ENCODE data around the gene RNF41. TPM values are rescaled to one million over a fixed set of nuclear protein-coding genes. Genes with fewer than 3 reads are reported as not detected.

RNF41 gene
- total RNA-seq, 1 experiment from 2014 or later, result 57.4 TPM

DNA sequence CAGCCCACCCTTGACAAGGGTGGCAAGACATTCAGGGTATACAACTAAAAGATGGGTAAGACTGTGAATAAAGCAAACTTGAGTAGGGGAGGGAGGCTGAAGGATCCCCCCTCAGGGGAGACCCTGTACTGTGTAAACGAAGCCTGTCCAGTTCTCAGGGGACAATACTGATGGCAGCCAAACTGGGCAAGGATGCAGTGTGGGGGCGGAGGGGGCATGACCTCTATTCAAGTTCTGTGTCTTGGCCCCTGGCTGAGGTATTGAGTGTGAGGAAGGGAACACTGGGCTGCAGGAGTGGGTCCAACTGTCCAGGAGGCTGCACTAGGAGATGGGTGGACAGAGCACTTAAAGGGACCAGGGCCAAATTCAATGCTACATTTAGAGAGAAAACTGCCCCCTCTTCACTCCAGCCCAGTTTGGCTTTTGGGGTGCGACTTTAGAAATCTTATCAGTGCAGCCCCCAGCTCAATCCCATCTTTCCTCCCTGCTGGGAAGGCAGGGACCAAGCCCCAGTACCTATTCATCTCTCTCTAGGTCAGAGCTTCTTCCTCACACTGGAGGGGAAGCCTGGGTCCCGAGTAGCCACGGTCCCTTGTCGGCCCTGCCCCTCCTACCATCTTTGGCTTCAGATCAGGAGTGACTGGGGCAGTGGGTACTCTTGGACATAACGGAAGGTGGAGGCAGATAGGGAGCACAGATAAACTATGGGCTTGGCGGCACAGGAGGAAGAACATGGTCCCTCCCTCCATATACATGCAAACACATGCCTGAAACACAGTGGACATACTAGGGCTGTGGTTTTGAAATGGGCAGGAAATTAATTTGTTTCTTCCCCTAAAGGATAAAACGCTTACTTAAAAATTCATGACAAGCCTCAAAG lies 19.9 kb upstream of the RNF41 start:
- POLR2A ChIA-PET, result no interaction called here
- Mint-ChIP-seq H3K27ac (no peak overlapping the region), H3K4me3 (no peak overlapping the region), H3K36me3 (peaks cover 52% of the 10 kb centered on the region), H3K27me3 (ENCODE audit: low read depth) (no peaks in the 10 kb centered on the region), H3K4me1 (peaks cover 6% of the 10 kb centered on the region), H3K9me3 (no peaks in the 10 kb centered on the region)
- TF ChIP-seq MXD4 (CRISPR knock-in tag; IDR thresholded peaks at IDR 0.05; ENCODE audit: borderline replicate concordance) (no peak), NFATC4 (CRISPR knock-in tag; IDR thresholded peaks at IDR 0.05) (no peak), FOXP1 (CRISPR knock-in tag; IDR thresholded peaks at IDR 0.05; ENCODE audit: borderline replicate concordance) (no peak), CREM (CRISPR knock-in tag; IDR thresholded peaks at IDR 0.05) (no peak), IRF2 (CRISPR knock-in tag; IDR thresholded peaks at IDR 0.05; ENCODE audit: borderline replicate concordance, low read depth) (no peak), ZNF671 (CRISPR knock-in tag; IDR thresholded peaks at IDR 0.05) (no peak)
- TF ChIP-seq, protein P1, sequence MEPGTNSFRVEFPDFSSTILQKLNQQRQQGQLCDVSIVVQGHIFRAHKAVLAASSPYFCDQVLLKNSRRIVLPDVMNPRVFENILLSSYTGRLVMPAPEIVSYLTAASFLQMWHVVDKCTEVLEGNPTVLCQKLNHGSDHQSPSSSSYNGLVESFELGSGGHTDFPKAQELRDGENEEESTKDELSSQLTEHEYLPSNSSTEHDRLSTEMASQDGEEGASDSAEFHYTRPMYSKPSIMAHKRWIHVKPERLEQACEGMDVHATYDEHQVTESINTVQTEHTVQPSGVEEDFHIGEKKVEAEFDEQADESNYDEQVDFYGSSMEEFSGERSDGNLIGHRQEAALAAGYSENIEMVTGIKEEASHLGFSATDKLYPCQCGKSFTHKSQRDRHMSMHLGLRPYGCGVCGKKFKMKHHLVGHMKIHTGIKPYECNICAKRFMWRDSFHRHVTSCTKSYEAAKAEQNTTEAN (CRISPR knock-in tag; IDR thresholded peaks at IDR 0.05), result no peak
- TF ChIP-seq, protein P2, sequence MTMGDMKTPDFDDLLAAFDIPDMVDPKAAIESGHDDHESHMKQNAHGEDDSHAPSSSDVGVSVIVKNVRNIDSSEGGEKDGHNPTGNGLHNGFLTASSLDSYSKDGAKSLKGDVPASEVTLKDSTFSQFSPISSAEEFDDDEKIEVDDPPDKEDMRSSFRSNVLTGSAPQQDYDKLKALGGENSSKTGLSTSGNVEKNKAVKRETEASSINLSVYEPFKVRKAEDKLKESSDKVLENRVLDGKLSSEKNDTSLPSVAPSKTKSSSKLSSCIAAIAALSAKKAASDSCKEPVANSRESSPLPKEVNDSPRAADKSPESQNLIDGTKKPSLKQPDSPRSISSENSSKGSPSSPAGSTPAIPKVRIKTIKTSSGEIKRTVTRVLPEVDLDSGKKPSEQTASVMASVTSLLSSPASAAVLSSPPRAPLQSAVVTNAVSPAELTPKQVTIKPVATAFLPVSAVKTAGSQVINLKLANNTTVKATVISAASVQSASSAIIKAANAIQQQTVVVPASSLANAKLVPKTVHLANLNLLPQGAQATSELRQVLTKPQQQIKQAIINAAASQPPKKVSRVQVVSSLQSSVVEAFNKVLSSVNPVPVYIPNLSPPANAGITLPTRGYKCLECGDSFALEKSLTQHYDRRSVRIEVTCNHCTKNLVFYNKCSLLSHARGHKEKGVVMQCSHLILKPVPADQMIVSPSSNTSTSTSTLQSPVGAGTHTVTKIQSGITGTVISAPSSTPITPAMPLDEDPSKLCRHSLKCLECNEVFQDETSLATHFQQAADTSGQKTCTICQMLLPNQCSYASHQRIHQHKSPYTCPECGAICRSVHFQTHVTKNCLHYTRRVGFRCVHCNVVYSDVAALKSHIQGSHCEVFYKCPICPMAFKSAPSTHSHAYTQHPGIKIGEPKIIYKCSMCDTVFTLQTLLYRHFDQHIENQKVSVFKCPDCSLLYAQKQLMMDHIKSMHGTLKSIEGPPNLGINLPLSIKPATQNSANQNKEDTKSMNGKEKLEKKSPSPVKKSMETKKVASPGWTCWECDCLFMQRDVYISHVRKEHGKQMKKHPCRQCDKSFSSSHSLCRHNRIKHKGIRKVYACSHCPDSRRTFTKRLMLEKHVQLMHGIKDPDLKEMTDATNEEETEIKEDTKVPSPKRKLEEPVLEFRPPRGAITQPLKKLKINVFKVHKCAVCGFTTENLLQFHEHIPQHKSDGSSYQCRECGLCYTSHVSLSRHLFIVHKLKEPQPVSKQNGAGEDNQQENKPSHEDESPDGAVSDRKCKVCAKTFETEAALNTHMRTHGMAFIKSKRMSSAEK (CRISPR knock-in tag; IDR thresholded peaks at IDR 0.05; ENCODE audit: borderline replicate concordance), result no peak
- TF ChIP-seq, protein P3, sequence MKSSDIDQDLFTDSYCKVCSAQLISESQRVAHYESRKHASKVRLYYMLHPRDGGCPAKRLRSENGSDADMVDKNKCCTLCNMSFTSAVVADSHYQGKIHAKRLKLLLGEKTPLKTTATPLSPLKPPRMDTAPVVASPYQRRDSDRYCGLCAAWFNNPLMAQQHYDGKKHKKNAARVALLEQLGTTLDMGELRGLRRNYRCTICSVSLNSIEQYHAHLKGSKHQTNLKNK (CRISPR knock-in tag; IDR thresholded peaks at IDR 0.05), result no peak
- TF ChIP-seq, protein P4, sequence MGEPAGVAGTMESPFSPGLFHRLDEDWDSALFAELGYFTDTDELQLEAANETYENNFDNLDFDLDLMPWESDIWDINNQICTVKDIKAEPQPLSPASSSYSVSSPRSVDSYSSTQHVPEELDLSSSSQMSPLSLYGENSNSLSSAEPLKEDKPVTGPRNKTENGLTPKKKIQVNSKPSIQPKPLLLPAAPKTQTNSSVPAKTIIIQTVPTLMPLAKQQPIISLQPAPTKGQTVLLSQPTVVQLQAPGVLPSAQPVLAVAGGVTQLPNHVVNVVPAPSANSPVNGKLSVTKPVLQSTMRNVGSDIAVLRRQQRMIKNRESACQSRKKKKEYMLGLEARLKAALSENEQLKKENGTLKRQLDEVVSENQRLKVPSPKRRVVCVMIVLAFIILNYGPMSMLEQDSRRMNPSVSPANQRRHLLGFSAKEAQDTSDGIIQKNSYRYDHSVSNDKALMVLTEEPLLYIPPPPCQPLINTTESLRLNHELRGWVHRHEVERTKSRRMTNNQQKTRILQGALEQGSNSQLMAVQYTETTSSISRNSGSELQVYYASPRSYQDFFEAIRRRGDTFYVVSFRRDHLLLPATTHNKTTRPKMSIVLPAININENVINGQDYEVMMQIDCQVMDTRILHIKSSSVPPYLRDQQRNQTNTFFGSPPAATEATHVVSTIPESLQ (CRISPR knock-in tag; IDR thresholded peaks at IDR 0.05), result no peak
- TF ChIP-seq, protein P5, sequence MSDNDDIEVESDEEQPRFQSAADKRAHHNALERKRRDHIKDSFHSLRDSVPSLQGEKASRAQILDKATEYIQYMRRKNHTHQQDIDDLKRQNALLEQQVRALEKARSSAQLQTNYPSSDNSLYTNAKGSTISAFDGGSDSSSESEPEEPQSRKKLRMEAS (CRISPR knock-in tag; IDR thresholded peaks at IDR 0.05), result no peak
- DNase-seq (ENCODE audit: low spot score) (no peak), ATAC-seq (no peak)
- CTCF ChIA-PET, result no interaction called here

DNA sequence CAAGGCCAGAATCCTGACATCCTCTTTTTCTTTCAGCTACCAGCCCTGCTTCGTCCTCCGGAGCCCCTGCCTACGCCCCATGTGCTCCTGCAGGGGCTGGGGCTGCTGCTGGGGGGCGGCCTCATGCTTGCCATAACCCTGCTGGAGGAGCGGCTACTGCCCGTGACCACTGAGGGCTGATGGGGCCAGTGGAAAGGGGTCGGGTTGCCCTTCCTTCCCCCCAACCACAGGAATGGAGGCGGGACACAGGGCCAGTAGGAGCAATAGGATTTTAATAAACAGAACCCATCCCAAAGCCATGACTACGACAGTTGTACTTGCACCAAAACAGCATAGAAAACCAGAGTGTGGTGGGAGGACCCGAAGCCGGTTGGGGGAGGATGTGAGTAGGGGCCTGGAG lies 15.8 kb upstream of the RNF41 start:
- ATAC-seq (peak; percentile 73), DNase-seq (ENCODE audit: low spot score) (peak; percentile 29)
- peaks cover 6% of the 10 kb centered on the region for H3K4me1 Mint-ChIP-seq
- peaks cover 23% of the 10 kb centered on the region for H3K36me3 Mint-ChIP-seq
- TF ChIP-seq PRRX2 (CRISPR knock-in tag; IDR thresholded peaks at IDR 0.05), result no peak
- no peak for TF ChIP-seq EMX1 (CRISPR knock-in tag; IDR thresholded peaks at IDR 0.05)
- TF ChIP-seq ESRRA (CRISPR knock-in tag; IDR thresholded peaks at IDR 0.05; ENCODE audit: borderline replicate concordance), result no peak
- TF ChIP-seq GABPB1 (CRISPR knock-in tag; IDR thresholded peaks at IDR 0.05), result no peak
- TF ChIP-seq, protein P6, sequence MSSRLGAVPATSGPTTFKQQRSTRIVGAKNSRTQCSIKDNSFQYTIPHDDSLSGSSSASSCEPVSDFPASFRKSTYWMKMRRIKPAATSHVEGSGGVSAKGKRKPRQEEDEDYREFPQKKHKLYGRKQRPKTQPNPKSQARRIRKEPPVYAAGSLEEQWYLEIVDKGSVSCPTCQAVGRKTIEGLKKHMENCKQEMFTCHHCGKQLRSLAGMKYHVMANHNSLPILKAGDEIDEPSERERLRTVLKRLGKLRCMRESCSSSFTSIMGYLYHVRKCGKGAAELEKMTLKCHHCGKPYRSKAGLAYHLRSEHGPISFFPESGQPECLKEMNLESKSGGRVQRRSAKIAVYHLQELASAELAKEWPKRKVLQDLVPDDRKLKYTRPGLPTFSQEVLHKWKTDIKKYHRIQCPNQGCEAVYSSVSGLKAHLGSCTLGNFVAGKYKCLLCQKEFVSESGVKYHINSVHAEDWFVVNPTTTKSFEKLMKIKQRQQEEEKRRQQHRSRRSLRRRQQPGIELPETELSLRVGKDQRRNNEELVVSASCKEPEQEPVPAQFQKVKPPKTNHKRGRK (CRISPR knock-in tag; IDR thresholded peaks at IDR 0.05; ENCODE audit: borderline replicate concordance), result no peak
- TF ChIP-seq, protein P7, sequence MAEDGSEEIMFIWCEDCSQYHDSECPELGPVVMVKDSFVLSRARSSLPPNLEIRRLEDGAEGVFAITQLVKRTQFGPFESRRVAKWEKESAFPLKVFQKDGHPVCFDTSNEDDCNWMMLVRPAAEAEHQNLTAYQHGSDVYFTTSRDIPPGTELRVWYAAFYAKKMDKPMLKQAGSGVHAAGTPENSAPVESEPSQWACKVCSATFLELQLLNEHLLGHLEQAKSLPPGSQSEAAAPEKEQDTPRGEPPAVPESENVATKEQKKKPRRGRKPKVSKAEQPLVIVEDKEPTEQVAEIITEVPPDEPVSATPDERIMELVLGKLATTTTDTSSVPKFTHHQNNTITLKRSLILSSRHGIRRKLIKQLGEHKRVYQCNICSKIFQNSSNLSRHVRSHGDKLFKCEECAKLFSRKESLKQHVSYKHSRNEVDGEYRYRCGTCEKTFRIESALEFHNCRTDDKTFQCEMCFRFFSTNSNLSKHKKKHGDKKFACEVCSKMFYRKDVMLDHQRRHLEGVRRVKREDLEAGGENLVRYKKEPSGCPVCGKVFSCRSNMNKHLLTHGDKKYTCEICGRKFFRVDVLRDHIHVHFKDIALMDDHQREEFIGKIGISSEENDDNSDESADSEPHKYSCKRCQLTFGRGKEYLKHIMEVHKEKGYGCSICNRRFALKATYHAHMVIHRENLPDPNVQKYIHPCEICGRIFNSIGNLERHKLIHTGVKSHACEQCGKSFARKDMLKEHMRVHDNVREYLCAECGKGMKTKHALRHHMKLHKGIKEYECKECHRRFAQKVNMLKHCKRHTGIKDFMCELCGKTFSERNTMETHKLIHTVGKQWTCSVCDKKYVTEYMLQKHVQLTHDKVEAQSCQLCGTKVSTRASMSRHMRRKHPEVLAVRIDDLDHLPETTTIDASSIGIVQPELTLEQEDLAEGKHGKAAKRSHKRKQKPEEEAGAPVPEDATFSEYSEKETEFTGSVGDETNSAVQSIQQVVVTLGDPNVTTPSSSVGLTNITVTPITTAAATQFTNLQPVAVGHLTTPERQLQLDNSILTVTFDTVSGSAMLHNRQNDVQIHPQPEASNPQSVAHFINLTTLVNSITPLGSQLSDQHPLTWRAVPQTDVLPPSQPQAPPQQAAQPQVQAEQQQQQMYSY (CRISPR knock-in tag; IDR thresholded peaks at IDR 0.05), result no peak
- no peak for TF ChIP-seq ZNF416 (CRISPR knock-in tag; IDR thresholded peaks at IDR 0.05)
- TF ChIP-seq, protein P8, sequence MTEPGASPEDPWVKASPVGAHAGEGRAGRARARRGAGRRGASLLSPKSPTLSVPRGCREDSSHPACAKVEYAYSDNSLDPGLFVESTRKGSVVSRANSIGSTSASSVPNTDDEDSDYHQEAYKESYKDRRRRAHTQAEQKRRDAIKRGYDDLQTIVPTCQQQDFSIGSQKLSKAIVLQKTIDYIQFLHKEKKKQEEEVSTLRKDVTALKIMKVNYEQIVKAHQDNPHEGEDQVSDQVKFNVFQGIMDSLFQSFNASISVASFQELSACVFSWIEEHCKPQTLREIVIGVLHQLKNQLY (CRISPR knock-in tag; IDR thresholded peaks at IDR 0.05), result no peak
- H3K27ac Mint-ChIP-seq, result no peak overlapping the region
- ChIA-PET POLR2A (interaction anchor here (1.0 to 2.2 kb wide), 2 partner anchors 16 to 75 kb away, joined by 3 to 7 read pairs; partner anchors contain the start of gene RNF41), CTCF (interaction anchor here (0.8 to 1.7 kb wide), 5 partner anchors 16 to 48 kb away, joined by 3 to 8 read pairs (median 4); partner anchors contain the start of genes ANKRD52, RNF41 and SMARCC2)
- H3K27me3 Mint-ChIP-seq (ENCODE audit: low read depth), result peaks cover 24% of the 10 kb centered on the region
- no peak overlapping the region for H3K4me3 Mint-ChIP-seq
- no peaks in the 10 kb centered on the region for H3K9me3 Mint-ChIP-seq

Data from WTC11 (cell line).